CD4-positive, alpha-beta T cell treated with Interleukin-15 for 4 hours (primary cell): ENCODE data around the gene CST7.
"Not testable (repeated sequence)": the region's sequence is repeated elsewhere in the genome, so short reads cannot be mapped to it uniquely, and the experiment has no call there.

ENCODE experiments used
- DNase-seq: peaks from one replicate; pipeline ENCODE4 v3.0.0-alpha.2; 2020; ENCODE audit warnings: low spot score

Gene CST7

GRCh38 chr20:24929867-24930723 is 19.0 kb upstream of the CST7 start:
- peak; percentile 40 for DNase-seq

DNA sequence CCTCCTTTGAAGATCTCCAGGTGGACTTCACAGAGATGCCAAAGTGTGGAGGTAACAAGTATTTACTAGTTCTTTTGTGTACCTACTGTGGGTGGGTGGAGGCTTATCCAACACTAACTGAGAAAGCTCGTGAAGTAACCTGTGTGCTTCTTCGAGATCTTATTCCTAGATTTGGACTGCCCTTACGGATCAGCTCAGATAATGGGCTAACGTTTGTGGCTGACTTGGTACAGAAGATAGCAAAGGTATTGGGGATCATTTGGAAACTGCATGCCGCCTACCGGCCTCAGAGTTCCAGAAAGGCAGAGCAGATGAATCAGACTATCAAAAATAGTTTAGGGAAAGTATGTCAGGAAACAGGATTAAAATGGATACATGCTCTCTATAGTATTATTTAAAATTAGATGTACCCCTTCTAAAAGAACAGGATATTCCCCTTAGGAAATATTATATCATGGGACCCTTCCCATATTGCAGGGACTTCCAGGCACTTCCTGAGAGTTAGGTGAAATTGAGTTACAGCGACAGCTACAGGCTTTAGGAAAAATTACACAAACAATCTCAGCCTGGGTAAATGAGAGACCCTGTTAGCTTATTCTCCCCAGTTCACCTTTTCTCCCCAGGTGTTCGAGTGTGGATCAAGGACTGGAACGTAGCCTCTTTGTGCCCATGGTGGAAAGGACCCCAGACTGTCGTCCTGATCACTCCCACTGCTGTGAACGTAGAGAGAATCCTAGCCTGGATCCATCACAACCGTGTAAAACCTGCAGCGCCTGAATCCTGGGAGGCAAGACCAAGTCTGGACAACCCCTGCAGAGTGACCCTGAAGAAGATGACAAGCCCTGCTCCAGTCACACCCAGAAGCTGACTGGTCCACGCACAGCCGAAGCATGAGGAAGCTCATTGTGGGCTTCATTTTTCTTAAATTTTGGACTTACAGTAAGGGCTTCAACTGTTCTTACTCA is 18.1 kb upstream of the CST7 start:
- not testable (repeated sequence) for DNase-seq

DNA sequence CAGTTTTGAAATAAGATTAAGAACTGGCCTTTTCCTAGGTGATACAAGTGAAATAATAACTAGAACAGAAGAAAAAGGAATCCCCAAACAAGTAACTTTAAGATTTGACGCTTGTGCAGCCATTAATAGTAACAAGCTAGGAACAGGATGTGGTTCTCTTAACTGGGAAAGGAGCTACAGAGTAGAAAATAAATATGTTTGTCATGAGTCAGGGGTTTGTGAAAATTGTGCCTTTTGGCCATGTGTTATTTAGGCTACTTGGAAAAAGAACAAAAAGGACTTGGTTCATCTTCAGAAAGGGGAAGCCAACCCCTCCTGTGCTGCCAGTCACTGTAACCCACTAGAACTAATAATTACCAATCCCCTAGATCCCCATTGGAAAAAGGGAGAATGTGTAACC is 17.2 kb upstream of the CST7 start:
- not testable (repeated sequence) for DNase-seq

DNA sequence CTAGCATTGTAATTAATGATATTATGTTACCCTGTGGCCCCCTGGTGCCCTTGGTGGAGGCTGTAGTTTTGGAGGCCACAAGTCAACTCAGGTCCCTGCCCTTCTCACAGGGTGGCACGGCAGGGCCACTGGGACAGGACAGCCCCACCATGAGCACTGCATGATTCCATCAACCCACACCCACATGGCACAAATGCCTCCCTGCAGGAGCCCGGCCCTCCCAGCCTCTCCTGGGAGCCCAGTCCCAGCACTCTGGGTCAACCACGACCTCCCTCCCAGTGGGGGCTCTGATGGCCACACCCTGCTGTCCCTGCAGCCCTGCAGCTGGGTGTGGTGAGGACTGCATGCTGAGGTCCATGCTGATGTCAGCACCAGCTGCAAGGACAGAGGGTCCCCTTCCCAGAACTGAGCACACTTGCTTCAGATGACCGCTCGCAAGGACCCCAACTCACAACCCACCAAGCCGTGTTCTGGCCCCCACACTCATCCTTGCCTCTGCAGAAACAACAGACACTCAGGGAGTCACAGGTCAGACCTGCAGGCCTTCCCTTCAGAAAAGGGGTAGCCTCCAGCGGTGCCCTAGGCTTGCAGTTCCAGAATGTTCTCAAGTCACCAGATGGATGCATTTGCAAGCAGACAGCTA is 15.7 kb upstream of the CST7 start:
- no peak for DNase-seq

GRCh38 chr20:24934101-24934661 is 14.9 kb upstream of the CST7 start:
- no peak for DNase-seq

GRCh38 chr20:24934716-24935115 is 14.4 kb upstream of the CST7 start:
- no peak for DNase-seq

- no peak for DNase-seq
Measured at GRCh38 chr20:24935140-24935539, 13.9 kb upstream of the CST7 start.

GRCh38 chr20:24935766-24936525 is 13.1 kb upstream of the CST7 start:
- DNase-seq: no peak

GRCh38 chr20:24936526-24937407 is 12.3 kb upstream of the CST7 start:
- DNase-seq: no peak

DNA sequence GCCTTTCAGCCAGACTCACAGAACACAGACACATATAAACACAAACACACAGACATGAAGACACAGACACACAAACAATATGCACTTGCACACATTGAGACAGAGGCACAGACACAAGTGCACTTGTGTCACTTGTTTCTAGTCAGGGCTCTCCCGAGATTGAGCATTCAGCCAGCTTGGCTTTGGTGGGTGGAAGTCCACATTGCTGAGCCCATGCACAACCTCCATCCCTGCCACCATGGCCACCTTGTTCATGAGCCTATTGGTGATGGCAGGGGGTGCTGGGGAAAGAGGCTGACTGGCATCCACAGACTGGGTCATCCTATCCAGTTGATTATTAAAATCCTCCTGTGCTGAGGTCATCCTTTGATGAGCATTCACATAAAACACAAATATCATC is 11.5 kb upstream of the CST7 start:
- no peak for DNase-seq

- DNase-seq: no peak
Measured at GRCh38 chr20:24938498-24938897, 10.6 kb upstream of the CST7 start.

- DNase-seq: no peak
Measured at GRCh38 chr20:24939036-24939435, 10.0 kb upstream of the CST7 start.

- DNase-seq: no peak
Measured at GRCh38 chr20:24942679-24943078, 6.4 kb upstream of the CST7 start.

- no peak for DNase-seq
Measured at GRCh38 chr20:24943196-24943595, 5.9 kb upstream of the CST7 start.

GRCh38 chr20:24943731-24944130 is 5.3 kb upstream of the CST7 start:
- DNase-seq: no peak

- DNase-seq: not testable (repeated sequence)
Measured at GRCh38 chr20:24946376-24946775, 2.7 kb upstream of the CST7 start.

DNA sequence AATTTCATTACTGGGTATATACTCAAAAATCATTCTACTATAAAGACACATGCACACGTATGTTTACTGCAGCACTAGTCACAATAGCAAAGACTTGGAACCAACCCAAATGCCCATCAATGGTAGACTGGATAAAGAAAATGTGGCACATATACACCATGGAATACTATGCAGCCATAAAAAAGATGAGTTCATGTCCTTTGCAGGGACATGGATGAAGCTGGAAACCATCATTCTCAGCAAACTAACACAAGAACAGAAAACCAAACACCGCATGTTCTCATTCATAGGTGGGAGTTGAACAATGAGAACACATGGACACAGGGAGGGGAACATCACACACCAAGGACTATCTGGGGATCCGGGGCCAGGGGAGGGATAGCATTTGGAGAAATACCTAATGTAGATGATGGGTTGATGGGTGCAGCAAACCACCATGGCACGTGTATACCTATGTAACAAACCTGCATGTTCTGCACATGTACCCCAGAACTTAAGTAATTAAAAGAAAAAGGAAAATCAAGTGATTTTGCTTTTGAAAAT is 602 bp upstream of the CST7 start:
- not testable (repeated sequence) for DNase-seq

DNA sequence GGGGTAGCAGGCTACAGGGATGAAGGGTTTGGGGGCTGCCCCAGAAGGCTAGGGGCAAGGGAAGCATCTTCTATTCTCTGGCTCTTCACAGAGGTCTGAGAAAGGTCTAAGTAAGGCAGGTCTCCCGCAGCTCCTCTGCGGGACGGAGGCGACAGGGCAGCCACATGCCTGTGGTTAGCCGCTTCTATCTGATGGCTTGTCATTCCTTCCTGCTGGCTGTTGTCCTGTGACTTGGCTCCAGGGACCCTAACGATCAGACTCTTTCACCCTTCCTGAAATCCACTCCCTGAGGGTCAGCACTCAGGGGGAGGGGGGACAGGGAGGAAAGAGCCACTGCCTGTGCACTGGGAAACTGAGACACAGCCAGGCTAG is 673 bp downstream of the CST7 start:
- no peak for DNase-seq

DNA sequence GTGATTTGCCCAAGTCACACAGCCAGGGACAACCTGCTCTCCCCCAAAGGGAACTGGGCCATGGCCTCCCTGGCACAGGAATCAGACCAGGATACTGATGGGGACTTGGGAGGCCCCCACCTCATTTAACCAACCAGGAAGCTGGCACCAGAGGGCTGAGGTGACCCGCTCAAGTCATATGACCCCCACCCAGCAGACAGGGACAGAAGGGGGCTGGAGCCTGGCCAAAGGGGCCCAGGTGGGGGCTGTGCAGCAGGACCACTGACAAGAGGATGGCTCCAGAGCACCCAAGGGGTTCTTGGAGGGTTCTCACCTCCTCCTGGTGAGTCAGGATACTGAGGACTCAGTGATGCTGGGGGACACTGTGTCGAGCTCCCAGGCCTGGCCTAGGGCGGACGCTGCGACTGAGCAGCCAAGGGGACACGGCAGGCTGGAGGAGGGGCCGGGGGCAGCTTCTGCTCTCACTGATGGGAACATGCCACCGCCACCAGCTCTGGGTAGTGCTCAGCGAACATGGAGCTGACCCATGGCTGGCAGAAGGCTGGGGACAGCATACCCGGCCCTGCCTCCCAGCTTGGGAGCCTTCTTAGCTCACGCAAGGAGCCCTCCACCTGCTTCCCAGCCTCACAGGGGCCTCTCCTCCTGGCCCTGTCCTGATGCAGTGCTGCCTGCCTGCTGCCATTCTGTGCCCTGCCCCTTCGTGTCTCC is 1.2 kb downstream of the CST7 start:
- no peak for DNase-seq
